Measurements from ENCODE around the gene BANK1.

The BANK1 gene

GRCh38 chr4:102114118-102114630 lies 323.6 kb downstream of the BANK1 start:
- Histone ChIP-seq H3K27me3 (ENCODE audit: insufficient read depth, poor library complexity, severe bottlenecking) (no peaks in the 10 kb centered on the region), H3K27ac (replicated peaks) (no peak overlapping the region), H3K4me3 (replicated peaks; ENCODE audit: insufficient read depth, low read length) (no peak overlapping the region)
- no peak for DNase-seq (ENCODE audit: low read depth in 1 of 2, low spot score in 1 of 2)
- no peak for TF ChIP-seq SPI1 (IDR thresholded peaks at IDR 0.05; ENCODE audit: borderline replicate concordance, low read depth)
- TF ChIP-seq REST (IDR thresholded peaks at IDR 0.05; ENCODE audit: insufficient replicate concordance, low read depth) = no peak
- TF ChIP-seq CTCF (IDR thresholded peaks at IDR 0.05; ENCODE audit: insufficient read depth, low read length) = no peak
- no peak for TF ChIP-seq POLR2AphosphoS5 (IDR thresholded peaks at IDR 0.05; ENCODE audit: low read depth)
- TF ChIP-seq GABPA (IDR thresholded peaks at IDR 0.05; ENCODE audit: low read depth) = no peak

- no peak for TF ChIP-seq GABPA (IDR thresholded peaks at IDR 0.05; ENCODE audit: low read depth)
- no peak for TF ChIP-seq SPI1 (IDR thresholded peaks at IDR 0.05; ENCODE audit: borderline replicate concordance, low read depth)
- no peak for TF ChIP-seq CTCF (IDR thresholded peaks at IDR 0.05; ENCODE audit: insufficient read depth, low read length)
- TF ChIP-seq POLR2AphosphoS5 (IDR thresholded peaks at IDR 0.05; ENCODE audit: low read depth) = no peak
- TF ChIP-seq REST (IDR thresholded peaks at IDR 0.05; ENCODE audit: insufficient replicate concordance, low read depth) = no peak
- Histone ChIP-seq H3K27me3 (ENCODE audit: insufficient read depth, poor library complexity, severe bottlenecking) (no peaks in the 10 kb centered on the region), H3K4me3 (replicated peaks; ENCODE audit: insufficient read depth, low read length) (no peak overlapping the region), H3K27ac (replicated peaks) (no peak overlapping the region)
- no peak for DNase-seq (ENCODE audit: low read depth in 1 of 2, low spot score in 1 of 2)
Observed at GRCh38 chr4:102116121-102116520, 325.6 kb downstream of the BANK1 start.

- Histone ChIP-seq H3K27me3 (ENCODE audit: insufficient read depth, poor library complexity, severe bottlenecking) (no peaks in the 10 kb centered on the region), H3K4me3 (replicated peaks; ENCODE audit: insufficient read depth, low read length) (no peak overlapping the region), H3K27ac (replicated peaks) (no peak overlapping the region)
- DNase-seq (ENCODE audit: low read depth in 1 of 2, low spot score in 1 of 2) = no peak
- TF ChIP-seq CTCF (IDR thresholded peaks at IDR 0.05; ENCODE audit: insufficient read depth, low read length) (no peak), GABPA (IDR thresholded peaks at IDR 0.05; ENCODE audit: low read depth) (no peak), SPI1 (IDR thresholded peaks at IDR 0.05; ENCODE audit: borderline replicate concordance, low read depth) (no peak), REST (IDR thresholded peaks at IDR 0.05; ENCODE audit: insufficient replicate concordance, low read depth) (no peak), POLR2AphosphoS5 (IDR thresholded peaks at IDR 0.05; ENCODE audit: low read depth) (no peak)
Observed at GRCh38 chr4:102120846-102121245, 330.3 kb downstream of the BANK1 start.

All from HL-60 (cell line).